Stimulated activated naive CD4-positive, alpha-beta T cell (primary cell): Measurements from ENCODE around the gene XAGE1B.
"Not testable (repeated sequence)": the region's sequence is repeated elsewhere in the genome, so short reads cannot be mapped to it uniquely, and the experiment has no call there.

Experiments
- DNase-seq, 6 experiments: peaks; one replicate each; lab custom pipeline; 2025; lab: John Stamatoyannopoulos, UW

Gene XAGE1B, protein sequence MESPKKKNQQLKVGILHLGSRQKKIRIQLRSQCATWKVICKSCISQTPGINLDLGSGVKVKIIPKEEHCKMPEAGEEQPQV

DNA sequence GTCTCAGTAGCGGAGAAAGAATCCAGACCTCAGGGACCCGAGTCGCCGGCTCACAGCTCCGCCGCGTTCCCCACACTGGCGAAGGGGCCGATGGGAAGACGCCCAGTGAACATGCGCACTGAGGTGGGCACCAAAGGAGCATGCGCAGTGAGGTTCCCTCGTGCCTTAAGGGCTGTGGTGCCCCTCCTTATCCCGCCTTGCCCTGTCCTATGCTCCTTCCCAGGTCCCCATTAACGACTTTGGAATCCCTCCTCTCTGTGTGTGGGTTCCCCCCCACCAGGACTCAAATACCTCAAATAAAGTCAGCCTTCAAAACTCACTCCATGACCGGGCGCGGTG is at the start of gene XAGE1B:
XAGE1B (minus strand) TSS at position 77 of the 339 bp plus-strand sequence. CDS start 1,536 bp downstream, outside the sequence.
- not testable (repeated sequence) for DNase-seq

DNA sequence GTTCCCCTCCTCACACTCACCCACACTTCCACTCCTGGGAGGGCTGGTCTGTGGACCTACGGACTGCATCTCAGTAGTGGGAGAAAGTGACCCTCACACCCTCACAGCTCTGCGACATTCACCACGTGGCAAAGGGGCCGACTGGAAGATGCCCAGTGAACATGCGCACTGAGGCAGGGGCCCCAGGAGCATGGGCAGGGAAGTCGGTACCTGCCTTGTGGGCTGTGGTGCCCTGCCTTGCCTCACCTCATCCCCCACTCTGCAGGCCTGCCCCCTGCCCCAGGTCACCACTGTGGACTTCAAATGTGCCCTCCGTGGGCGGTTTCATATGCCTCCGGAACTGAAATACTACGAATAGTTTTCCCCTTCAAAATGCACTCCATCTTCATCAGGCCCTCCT is 46.2 kb upstream of the XAGE1B start:
- DNase-seq: no peak

DNA sequence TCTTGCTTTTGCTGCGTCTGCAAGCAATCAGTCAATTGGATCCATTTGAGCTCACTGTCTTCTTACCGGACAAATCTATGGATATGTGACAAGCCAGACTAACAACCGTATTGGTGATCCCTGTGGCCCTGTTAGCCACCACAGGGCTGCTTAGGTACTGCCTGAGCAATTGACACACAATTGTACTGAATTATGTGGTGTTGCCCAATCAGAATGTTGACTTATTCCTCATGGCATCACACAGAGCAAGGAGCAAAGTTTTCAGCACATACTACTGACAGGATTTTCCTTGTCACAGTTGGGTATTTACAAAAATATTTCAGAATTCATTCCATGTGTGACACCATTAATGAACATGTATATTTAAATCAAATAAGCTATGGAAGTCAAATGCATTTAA is 41.3 kb upstream of the XAGE1B start:
- no peak for DNase-seq

DNA sequence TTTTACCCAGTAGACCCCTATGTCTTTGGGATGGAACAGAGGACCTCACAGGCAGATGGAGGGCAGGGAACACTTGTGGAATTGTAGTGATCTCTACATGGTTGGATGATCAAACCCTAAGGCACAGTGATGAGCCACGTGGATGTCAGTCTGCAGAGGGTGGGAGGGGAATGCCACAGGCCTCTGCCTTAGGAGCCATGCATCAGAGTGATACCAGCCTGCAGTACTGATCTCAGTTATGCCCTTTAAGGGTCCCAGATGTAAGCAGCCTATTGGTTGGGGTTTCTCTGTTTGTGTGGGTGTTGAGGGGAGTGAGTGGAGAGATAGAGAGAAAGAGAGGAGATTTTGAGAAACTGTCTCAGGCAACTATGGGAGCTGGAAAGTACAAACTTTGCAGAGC is 39.9 kb upstream of the XAGE1B start:
- no peak for DNase-seq

DNA sequence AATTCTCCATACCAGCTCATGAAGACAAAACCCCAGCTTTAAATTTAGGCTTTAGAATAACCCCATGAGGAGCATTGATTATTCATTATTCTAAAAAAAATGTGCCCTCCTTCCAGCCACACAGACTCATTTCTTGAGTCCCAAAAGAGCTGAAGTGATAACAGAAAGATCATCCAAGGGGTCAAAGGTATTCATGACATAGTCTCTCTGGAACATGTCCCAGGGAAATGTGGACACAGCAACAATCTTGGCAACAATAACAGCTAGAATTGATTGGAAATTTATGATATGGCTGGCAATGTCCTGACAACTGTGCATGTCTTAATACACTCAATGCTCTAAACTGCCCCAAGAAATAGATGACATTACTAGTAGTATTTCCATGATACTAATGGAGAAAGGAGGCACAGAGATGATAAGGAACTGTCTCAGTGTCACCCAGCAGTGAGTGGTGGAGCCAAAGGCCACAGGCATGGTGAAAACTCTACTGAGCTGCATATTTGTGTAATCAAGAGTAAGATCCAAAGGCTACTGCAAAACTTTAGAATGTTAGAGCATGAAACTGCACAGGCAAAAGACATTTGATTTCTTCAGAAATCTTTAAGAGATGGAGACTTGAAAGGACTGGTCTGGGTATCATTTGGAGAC is 37.3 kb upstream of the XAGE1B start:
- DNase-seq: no peak

DNA sequence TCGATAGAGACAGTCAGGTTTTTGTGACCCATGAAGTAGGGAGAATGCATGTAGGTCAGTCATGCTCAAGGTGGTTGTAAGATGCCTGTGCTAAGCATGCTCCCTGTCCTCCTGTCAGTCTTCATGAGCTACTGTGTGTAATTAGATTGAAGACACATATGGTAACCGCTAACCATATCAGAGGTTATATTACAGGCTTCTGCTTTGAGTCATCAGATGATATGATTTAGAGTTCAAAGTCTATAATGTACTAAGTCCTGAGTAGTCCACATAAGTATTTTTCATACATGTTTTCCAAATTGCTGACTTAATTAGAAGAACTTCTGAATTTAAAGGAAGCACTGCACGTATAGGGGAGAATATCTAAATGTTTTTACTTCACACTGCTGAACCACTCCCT is 31.9 kb upstream of the XAGE1B start:
- not testable (repeated sequence) for DNase-seq

DNA sequence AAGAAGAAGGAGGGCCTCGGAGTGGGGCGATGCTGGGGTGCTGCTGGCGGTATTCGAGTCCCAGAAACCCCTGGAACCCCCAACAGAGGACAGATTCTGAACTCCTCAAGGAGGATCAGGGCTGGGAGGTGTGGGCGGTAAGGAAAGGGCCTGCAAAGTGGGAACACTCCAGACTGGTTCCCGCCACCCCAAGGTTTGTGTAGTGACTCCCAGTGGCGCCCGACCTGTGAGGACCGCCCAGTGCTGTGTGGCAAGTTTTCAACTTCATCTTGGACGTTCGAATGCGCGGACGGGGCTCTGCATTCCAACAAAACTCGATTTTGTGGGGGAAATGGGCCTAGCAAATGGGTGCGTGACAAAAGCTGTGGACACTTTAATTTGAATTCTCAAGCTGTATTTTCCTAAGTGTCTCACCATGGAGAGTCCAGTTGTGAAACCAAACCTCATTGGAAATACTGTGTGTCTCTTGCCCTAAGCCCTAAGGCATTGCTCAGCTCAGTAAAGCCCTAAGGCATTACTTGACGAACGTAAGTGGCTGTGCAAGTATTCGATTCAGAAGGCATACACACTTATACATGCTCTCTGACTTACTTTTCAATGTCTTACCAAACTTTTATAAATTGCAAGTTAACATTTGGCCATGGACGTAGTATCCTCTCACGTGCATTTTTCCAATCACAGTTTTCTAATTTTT is 27.4 kb upstream of the XAGE1B start:
- no peak for DNase-seq

DNA sequence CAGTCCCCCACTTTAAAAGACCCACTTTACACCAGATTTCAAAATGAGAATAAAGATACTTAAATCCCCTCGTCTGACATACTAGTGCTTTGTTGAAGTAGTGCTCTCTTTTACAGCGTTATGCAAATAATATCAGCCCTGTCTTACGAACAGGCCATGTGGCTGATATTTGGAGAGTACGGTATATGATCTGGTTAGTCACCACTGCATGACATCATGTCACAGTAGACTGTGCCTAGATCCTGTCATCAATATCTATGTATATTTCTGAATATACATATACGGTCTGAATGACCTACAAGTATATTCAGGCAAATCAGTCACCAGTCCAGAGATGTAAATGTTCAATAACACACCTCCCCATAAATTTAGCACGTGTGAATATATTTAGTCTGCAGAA is 25.4 kb upstream of the XAGE1B start:
- DNase-seq: no peak

DNA sequence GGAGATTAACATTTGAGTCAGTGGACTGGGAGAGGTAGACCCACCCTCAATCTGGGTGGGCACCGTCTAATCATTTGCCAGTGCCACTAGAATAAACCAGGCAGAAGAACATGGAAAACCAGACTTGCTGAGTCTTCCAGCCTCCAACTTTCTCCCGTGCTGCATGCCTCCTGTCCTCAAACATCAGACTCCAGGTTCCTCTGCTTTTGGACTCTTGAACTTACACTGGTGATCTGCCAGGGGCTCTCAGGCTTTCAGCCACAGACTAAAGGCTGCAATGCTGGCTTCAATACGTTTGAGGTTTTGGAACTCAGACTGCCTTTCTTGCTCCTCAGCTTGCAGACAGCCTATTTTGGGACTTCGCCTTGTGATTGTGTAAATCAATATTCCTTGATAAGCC is 24.2 kb upstream of the XAGE1B start:
- not testable (repeated sequence) for DNase-seq

DNA sequence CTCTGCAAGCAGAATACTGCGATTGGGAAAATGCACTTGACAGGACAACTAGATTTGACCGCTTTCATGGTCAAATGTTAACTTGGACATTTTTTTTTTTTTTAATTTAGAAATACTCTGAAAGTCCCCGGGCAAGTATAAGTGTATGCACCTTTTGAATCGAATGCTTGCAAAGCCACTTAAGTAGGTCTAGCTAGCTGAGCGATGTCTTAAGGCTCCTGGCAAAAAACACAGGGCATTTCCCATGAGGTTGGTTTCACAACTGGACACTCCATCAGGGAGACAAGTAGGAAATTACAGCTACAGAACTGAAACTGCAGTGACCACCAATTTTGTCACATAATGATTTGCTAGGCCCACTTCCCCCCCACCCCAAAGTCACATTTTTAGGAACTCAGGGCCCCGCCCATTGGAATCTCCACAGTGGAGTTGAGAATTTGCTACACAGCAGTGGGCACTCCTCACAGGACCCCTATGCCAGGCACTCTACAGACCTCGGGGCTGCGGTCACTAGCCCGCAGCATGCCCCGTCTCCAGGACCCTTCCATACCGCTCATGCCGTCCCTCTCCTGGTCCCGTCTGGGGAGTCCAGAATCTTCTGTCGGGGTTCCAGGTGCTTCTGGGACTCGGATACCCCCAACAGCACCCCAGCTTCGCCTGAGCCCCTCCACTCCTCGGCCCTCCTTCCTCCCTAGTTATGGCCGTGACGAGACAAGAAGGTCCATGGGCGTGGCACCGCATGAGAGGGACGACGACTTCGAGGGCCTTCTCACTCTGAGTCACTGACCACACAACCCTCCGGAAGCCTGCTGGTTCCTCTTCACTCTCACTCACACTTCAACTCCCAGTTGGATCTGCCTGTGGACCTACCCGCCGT is 515 bp downstream of the XAGE1B start:
- not testable (repeated sequence) for DNase-seq

DNA sequence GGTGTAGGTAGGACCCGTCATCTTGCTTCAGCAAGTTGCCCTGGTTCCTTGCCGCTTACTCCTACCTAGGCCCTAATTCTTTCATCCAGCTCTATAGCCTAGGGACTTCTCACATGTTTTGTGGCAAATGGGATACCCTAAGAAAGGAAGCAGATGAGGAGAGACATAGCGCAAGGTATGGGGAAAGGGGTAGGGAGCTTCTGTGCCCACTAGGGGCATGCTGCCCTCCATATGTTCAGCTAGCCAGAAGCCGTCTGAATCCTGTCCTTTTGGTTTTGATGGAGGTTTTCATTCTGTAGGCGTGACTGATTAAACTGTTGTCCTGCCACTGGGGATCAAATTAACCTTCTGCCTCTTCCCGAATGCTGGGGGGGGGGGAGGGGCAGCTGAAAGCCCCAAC is 5.7 kb downstream of the XAGE1B start:
- not testable (repeated sequence) for DNase-seq

DNA sequence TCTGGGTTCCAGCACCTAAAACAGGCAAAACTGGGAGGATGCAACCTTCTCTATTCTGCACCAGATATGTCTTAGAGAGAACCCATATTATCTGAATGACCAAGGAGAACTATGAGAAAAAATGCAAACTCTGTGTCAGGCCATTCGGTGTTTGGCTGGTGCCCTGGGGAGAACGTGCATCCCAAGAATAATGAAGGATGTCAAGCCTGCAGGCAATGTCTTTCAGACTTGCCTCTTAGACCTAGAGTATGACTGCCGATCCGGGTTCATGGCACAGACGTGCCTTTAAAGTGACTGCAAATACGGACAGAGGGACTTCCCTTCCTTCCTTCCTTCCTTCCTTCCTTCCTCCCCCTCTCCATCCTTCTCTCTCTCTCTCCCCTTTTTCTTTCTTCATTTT is 6.9 kb downstream of the XAGE1B start:
- DNase-seq: no peak

DNA sequence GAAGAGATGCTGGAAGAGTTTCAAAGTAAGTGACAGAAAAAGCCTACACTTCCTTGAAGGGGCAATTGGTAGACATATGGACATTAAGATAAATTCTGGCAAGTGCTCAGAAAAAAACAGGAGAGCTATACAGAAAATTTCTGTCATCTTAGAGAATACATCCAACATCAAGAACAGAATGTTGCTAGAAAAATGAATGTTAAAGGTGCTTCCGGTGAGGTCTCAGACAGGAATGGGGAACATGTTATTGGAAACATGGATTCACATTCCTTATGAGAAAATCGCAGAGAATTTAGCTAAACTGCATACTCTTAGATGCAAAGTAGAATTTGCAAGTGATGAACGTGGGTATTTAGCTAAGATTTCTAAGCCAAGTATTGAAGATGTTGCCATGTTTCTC is 9.5 kb downstream of the XAGE1B start:
- no peak for DNase-seq

DNA sequence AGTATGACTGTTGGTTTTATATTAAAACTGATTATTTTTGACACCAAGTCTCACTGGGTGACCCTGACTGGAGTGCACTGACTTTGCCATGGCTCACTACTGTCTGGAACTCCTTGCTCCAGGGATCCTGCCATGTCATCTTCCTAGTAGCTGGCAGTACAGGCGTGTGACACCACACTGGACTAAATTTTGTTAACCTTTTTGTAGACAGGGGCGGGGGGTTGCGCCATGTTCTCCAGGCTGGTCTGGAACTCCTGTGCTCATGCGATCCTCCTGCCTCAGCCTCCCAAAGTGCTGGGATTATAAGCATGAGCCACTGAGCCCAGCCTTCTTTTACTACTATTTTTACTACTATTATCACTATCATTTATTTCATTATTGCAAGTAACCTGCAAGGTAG is 12.3 kb downstream of the XAGE1B start:
- DNase-seq: no peak

DNA sequence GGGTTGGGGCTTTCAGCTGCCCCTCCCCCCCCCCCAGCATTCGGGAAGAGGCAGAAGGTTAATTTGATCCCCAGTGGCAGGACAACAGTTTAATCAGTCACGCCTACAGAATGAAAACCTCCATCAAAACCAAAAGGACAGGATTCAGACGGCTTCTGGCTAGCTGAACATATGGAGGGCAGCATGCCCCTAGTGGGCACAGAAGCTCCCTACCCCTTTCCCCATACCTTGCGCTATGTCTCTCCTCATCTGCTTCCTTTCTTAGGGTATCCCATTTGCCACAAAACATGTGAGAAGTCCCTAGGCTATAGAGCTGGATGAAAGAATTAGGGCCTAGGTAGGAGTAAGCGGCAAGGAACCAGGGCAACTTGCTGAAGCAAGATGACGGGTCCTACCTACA is 15.5 kb downstream of the XAGE1B start:
- not testable (repeated sequence) for DNase-seq

DNA sequence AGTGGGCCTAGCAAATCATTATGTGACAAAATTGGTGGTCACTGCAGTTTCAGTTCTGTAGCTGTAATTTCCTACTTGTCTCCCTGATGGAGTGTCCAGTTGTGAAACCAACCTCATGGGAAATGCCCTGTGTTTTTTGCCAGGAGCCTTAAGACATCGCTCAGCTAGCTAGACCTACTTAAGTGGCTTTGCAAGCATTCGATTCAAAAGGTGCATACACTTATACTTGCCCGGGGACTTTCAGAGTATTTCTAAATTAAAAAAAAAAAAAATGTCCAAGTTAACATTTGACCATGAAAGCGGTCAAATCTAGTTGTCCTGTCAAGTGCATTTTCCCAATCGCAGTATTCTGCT is 20.5 kb downstream of the XAGE1B start:
- DNase-seq: not testable (repeated sequence)

DNA sequence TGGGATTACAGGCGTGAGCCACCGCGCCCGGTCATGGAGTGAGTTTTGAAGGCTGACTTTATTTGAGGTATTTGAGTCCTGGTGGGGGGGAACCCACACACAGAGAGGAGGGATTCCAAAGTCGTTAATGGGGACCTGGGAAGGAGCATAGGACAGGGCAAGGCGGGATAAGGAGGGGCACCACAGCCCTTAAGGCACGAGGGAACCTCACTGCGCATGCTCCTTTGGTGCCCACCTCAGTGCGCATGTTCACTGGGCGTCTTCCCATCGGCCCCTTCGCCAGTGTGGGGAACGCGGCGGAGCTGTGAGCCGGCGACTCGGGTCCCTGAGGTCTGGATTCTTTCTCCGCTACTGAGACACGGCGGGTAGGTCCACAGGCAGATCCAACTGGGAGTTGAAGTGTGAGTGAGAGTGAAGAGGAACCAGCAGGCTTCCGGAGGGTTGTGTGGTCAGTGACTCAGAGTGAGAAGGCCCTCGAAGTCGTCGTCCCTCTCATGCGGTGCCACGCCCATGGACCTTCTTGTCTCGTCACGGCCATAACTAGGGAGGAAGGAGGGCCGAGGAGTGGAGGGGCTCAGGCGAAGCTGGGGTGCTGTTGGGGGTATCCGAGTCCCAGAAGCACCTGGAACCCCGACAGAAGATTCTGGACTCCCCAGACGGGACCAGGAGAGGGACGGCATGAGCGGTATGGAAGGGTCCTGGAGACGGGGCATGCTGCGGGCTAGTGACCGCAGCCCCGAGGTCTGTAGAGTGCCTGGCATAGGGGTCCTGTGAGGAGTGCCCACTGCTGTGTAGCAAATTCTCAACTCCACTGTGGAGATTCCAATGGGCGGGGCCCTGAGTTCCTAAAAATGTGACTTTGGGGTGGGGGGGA is 21.1 kb downstream of the XAGE1B start, which contains the start of gene XAGE1A:
XAGE1A (plus strand) TSS at position 264 of the 874 bp plus-strand sequence. CDS start 1,554 bp downstream, outside the sequence.
- DNase-seq: not testable (repeated sequence)

DNA sequence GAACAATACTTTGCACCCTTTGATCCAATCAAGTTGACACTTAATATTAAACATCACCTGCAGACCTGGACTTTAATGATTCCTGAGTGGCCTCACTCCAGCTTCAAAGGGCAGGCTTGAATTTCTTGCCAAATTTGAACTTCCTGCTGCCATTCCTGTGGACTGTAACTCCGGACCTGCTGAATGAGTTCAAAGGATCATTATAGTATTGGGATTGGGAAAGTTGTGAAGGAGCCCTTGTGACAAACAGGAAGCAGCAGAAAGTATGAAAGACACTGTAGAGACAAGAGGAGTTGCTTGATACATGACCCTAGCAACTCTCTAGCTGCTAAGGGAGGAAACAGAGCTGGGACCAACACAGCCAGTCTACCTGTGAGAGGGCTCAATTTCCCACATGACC is 45.6 kb downstream of the XAGE1B start:
- DNase-seq: not testable (repeated sequence)
